NCI-H2171 (cell line): Measurements from ENCODE around the gene POTEF.
"Not testable (repeated sequence)": the region's sequence is repeated elsewhere in the genome, so short reads cannot be mapped to it uniquely, and the experiment has no call there.

Experiments
- DNase-seq: peaks from one replicate; lab custom pipeline; 2025; lab: John Stamatoyannopoulos, UW

Gene POTEF

DNA sequence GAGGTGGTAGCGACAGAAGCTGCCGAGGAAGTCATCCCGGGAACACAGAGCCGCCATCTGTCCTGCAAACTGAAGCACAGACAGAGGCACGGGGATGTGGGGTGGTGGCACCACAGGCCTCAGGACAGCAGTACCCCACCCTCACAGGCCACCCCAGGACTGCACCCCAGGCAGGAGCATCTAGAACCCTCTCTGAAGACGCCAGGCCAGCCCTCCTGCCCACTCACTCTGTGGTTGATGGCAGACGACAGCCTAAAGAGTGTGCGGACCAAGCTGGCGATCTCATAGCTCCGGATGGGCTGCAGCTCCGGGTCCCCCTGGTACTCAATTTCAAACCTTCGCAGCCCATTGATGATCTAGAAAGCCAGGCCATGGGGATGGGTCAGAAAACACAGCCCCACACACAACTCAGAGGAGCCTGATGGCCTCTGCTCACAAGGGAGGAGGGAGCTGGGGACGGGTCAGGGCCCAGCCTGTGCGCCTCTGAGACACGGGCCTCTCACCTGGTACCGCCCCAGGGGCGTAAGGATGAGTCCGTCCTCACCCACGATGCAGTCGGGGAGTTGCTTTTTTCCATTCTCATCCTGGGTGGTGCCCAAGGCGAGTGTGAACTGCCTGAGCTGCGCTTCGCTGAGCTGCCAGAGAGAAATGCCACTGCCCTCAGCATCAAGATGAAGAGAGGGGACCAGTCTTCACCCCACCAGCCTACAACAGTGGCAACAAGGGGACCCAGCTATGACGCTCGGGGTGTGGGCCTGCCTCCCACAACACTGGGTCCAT lies 24.0 kb upstream of the POTEF start:
- DNase-seq: no peak

DNA sequence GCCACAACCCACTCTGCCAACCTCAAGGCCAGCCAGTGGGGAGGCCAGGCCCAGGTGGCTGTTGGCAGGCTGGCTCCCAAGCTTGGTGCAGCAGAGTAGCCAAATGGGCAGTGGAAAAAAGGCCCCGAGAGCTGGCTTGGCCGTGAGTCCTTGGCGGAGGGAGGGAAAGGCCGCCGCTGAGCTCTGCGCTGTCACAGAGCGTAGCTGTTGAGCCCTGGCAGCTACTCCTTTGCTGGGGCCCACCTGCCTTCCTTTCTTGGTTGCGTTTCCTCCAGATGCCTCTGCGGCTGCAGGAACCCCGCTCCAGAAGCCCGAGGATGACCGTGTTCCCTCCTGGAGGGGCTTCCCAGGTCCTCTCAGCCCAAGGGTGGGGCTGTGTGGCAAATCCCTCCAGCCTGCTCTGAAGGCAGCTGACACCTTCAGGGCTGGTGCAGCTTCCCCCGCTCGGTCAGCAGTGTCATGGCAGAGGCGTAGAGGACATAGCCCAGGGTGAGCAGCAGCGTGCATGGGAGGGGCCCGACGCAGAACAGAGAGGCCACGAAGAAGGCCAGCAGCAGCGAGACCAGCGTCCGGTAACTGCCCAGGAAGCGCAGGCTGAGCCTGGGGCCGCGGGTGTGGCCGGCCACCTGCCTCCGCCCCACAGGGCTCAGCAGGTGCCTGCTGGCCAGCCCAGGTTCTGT lies 23.3 kb upstream of the POTEF start:
- not testable (repeated sequence) for DNase-seq

DNA sequence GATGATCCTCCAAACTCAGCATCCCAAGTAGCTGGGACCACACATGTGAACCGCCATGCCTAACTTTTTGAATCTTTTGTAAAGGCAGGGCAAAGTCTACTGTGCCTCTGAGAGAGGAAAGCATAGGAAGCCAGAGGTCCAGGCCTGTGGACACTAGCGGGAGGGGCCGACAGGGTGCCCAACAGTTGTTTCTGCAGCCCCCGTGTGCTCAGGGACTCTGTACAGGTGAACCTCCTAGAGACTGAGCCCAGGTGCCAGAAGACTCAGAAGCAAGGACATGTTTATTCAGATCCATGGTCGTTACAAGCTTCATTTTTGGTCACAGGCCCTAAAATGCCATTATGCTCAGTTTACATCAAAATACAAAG lies 22.1 kb upstream of the POTEF start:
- not testable (repeated sequence) for DNase-seq

DNA sequence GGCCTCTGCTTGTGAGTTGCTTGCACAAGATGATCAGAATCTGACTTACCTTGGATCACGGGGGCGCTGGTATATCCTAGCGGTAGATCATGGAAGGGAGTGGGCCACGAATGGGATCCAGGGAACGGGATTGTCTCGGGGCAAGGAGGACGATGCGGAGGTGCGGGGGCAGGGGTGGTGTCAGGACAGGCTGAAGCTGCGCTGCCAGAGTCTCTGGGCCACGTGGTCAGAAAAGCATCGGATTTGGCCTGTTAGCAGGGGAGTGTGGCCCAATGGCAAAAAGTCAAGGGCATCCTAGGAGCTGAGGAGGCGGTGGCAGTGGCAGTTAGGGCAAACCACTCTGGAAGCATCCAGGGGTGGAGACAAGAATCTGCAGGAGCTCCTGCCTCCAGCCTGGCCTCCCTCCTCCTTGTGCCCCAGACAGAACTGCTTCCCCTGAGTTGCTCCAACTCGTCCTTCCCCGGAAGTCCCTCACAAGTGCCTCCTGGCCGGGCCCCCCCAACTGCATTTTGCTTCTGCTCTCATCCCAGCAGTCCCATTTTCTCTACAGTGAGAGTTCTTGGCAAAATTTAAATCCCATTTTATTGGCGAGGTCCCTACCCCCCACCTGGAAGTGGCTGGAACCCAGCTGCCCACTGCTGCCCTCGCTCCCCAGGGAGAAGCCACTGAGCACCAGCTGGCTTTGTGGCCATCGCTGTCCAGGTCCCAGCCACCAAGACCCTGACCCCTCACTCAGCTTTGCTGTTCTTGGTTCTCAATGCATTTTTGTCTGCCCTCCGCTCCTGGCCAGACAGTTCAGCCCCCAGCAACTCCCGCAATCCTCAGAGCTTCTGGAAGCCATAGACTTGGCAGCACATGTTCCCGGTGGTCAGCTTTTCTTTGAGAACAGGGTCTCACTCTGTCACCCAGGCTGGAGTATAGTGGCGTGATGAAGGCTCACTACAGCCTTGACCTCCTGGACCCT lies 21.4 kb upstream of the POTEF start:
- no peak for DNase-seq

DNA sequence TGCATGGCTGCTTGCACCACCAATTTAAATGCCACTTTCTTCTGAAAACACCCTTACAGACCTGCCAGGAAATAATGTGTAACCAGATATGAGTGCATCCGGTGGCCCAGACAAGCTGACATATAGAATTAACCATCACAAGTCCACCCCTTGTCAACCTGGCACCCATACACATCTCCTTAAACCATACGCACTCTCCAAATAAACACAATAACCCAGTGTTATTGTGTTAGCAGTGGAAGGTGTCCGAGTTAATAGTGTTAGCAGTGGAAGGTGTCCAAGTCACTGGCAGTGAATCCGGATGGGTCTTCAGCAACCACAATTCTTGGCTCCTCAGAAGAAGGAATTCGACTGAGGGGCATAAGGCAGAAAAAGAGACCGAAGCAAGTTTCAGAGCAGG lies 19.5 kb upstream of the POTEF start:
- not testable (repeated sequence) for DNase-seq

DNA sequence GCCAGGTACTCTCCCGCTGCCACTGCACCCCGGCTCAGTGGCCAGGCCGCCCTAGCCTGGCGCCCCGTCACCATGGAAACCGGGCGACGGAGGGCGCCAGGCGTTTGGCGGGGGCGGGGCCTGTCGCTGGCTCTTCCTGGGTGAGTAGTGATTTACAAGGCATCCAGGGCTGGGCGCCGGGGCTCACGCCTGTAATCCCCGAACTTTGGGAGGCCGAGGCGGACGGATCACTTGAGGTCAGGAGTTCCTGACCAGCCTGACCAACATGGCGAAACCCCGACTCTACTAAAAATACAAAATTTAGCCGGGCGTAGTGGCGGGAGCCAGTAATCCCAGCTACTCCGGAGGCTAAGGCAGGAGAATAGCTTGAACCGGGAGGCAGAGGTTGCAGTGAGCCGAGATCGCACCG lies 16.0 kb upstream of the POTEF start, which contains the start of gene CCDC74B:
CCDC74B (minus strand) TSS at position 107 of the 409 bp plus-strand sequence. CDS start 116 bp downstream, outside the sequence.
- DNase-seq: peak; percentile 21

DNA sequence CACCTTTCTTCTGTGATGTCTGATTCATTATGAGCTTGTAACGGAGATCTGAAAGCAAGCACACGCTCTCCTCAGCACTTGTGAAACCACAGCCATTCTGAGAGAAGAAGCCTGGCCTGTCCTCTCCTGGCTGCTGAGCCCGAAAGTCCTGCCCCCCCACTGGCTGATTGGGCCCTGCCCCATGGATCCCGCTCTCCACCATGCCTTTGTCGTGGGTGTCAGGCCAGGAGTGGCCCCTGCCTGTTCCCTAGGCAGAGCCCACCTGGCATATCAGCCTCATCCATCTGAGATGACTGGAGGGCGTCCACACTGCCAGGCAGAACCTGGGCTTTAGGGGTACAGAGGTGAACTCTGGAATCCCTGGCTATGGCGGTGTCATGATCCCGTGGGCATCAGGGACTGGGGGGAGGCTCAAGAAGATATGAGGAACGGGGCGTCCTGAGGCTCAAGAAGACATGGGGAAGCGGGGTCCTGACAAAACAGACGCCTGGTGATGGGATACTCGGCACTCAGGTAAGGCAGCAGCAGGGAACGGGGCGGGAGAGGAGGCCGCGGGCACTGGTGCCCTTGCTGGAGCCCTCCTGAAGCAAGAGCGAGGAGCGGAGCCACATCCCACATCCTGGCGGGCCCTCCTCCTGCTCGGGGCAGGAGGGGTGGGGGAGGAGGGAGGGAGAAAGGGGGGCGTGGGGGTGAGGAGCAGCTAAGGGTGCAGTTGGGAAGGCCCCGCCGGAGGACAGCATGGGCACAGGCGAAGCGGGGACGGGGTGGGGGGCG lies 14.4 kb upstream of the POTEF start:
- DNase-seq: not testable (repeated sequence)

DNA sequence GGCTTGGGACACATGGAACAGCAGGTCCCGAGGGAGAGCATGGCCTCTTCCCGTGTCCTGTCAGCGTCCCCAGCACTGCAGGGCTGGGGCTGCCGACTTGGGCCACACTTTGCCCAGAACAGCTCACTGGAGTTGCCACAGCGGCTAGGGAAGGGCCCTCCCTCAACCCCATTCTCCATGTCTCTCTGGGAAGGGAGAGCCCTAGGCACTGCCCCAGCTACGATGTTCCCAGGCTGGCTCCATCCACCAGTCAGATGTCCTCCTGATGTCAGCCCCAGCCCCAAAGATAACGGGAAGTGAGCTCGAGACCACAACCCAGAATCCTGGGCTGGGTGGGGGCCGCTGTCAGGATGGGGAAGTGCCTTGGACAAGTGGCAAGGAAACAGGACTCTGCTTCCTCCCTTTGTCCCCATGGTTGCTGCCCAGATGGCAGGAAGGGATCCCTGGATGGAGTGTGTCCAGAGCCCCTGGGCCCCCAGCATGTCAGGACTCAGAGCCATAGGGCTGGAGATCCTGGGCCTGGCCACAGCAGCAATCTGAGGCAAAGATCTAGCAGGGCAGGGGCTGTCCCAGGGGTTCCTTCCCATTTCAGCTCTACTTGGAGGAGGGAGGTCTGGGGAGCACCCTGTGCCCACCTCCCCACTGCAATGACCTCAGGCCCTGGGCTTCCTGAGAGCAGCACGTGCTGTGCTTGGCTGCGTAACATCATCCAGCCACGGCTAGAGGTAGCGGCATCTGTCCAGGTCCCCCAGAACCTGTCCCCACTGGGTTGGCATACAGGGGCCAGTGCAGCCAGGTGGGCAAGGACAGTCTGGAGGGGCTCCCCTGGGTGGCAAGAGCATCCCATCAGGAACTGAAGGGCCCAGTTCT lies 13.6 kb upstream of the POTEF start:
- DNase-seq: not testable (repeated sequence)

DNA sequence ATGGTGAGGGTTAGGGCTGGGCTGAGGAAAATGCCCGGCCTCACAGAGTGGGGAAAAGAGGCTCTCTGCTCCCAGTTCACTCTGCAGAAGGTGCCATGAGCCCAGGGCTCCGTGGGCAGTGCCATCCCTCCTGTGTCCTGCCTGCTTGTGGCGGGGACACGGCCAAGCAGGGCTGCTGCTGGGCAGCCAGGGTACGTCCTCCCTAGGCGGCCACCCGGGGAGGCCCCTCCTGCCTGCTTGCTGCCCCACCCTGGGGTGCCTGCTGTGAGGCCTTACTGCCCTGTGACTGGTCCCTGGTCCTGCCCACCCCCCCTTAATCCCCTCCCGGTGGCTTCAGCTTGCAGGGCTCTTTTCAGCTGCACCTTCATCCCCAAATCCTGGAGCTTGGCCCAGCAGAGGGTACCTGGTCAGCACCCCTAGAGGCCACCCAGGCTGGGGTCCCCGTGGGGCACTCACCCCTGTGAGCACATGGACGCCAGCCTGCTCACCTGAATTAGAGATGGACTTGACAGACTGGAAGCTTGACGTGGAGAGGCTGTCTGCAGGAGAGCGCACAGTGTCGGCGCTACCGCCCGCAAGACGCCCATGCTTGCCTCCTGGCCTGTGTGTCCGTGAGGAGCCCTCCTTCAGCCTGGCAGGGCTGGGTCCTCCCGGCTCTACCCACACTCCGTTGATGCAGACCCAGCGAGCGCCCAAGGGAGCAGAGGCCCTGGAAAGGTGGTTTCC lies 12.8 kb upstream of the POTEF start:
- not testable (repeated sequence) for DNase-seq

DNA sequence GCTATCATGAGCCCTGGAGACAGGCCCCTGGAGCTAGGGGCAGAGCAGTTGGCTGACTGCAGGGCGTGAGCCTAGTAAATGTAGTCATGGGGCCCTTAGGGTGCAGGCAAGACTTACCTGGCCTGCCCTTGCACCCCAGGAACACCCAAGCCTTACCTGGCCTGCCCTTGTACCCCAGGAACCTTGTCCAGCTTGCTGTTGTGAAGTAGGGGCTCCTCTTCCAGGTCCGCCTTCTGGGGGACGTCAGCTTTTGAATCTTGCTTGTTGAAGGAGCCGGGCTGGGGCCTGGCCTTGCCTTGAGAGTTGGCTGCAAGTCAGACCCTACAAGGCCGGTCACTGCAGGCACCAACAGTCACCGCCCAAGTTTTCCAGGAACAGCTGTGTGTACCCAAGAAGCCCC lies 12.0 kb upstream of the POTEF start:
- DNase-seq: not testable (repeated sequence)

DNA sequence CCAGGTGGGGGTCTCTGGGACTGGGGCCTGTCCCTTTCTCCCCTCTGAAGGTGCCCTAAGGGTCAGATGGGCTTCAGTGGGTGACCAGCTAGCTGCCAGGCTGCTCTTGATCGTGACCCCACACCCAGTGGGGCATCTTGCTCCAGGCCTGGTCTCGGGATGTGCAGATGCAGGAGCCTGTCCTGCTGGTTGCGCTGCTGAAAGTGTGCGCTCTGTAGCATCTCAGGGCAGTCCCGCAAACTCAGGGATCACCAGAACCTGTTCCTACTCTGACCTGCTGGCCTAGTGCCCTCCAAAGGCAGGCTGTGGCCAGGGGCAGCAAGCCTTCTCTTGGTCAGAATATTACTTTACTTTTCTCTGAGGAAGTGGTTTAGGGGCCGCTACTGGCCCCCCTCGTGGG lies 11.5 kb upstream of the POTEF start:
- not testable (repeated sequence) for DNase-seq

DNA sequence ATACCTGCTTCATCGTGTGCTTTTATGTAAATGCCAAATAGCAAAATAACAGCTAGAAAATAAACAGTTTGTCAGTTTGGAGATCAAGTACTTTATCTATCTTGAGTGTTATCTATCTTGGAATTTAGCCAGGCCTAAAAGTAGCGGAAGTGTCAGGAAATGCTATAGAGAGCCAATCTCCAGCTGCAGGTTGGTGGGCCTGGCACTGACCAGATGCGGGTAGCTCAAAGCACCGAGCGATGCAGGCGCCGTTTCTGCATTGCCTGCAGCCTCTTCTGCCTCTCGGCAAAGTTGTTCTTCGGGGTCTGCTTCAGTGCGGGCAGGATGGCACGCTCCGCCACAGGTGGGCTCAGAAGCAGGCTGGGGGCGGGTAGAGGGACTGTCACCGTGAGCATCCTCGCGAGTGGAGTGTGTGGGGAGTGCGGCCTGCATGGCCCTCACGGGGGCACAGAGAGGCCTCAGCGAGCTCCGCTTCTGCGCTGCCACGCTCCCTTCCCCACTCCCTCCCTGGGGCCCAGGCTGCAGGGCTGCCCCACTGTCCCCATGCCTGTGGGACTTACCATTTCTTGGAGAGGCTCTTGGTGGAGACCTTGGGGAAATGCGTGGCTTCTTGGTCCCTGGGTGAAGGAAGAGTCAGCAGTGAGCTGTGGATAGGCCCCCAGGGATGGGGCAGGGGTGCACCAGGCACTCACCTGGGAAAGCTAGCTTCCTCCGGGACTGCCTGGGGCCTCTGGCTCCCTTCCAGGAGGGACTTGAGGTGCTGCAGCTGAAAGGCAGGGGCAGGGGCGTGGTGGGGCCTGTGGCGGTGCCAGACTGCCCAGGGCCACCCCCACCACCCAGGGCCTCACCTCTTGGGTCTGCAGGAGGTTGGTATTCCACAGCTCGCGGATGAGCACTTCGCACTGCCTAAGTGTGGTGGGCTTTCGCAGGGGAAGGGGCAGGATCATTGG lies 10.6 kb upstream of the POTEF start:
- not testable (repeated sequence) for DNase-seq

DNA sequence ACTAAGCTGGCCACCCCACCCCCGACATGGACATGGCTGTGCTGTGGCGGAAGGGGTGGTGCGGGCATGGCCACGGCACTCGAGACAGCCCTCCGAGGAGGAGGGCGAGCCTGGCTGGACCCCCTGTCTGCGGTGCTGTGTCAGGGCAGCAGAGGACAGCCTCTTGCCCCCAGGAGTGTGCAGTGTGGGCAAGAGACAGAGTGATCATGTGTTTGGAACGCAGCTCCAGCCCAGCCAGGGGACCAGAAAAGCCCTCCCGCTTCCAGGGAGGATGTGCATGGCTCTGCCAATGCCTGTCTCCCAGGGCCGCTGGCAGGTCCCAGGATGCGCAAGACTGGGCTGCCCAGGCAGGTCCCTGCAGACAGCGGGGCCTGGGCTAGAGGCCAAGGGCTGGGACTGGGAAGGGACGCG lies 9.8 kb upstream of the POTEF start:
- not testable (repeated sequence) for DNase-seq

DNA sequence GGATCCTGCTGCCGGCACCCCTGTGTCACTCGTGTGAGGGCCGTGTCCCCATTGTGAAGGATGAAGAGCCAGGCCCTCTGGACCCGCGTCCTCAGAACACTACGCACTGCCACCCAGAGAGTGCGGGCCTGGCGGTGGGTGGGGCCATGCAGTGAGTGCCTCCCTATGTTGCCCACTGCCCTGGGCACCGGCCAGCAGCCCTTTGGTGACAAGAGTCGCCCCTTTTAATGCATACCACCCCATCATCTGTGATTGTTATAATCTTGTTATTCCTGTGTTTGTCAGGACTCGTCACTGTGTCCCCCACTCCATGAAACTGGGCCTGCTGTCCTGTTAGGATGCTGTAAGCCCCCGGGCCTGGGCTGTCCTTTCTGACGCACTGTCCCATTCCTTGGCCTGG lies 9.3 kb upstream of the POTEF start:
- not testable (repeated sequence) for DNase-seq

DNA sequence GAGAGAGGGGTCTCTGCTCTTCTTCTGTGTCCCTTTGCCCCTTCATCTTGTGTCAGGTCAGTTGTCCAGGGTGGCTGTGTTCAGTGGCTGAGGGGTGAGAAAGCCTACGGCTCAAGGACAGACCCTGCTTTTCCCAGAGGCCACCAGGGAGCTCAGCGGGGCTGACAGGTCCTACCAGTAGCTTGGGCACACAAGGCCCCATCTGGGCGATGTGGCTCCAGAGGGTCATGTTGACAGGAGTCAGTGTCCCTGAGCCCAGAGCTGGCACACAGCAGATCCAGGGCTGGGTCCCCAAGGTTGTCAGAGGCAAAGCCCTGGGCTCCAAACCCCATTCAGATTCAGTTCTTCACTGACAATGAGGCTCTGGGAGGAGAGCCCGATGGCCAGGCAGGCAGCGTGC lies 8.1 kb upstream of the POTEF start:
- not testable (repeated sequence) for DNase-seq

DNA sequence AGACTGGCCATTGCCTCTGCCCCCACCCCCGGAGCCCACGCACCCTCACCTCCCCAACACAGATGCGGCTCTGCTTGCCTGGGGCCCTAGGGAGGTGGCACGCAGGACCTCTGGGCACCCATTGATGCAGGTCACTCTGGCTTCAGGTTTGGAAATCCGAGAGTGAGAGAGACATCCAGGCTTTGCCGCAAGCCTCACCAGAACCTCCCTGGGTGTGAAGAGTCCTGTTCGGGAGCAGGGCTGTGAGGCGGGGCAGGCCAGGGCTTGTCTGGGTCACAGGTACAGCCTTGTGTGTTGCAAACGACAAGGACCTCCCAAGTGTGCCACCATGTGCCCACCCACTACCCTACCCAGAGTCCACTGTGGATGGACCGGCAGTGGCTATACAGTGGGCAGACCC lies 7.5 kb upstream of the POTEF start:
- not testable (repeated sequence) for DNase-seq

DNA sequence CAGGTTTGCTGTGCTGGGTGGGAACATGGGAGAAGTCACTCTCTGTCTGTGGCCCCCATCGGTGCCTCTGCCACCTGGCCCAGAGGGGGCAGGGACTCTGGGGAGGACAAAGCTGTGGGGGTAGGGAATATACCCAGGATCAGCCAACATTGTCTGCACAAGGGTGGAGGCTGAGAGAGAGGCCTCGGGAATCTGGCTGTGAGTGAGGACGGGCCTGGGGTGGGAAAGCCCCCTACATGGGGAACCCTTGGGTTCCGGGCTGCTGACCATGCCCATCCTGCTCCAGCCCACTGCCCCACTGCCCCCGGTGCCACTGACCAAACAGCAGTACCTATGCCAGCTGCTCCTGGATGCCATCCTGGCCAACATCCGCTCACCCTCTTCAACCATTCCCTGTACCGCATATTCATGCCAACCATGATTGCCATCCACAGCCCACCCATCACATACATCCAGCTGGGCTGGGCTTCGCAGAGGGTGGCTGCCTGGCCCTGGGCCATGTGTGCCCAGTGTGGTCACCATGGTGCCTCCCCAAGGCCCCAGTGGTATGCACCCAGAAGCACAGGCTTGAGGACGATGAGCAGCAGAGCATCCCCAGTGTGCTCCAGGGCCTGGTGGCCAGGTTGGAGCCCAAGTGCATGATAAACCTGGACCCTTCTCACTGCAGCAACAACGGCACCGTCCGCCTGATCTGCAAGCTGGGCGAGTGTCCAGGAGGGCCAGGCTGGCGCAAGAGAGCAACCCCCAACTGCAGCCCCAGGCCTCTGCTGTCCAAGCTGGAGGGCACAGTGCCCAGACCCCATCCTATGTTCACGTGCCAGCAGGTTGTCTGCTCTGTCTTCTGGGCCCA lies 6.9 kb upstream of the POTEF start:
- DNase-seq: no peak

DNA sequence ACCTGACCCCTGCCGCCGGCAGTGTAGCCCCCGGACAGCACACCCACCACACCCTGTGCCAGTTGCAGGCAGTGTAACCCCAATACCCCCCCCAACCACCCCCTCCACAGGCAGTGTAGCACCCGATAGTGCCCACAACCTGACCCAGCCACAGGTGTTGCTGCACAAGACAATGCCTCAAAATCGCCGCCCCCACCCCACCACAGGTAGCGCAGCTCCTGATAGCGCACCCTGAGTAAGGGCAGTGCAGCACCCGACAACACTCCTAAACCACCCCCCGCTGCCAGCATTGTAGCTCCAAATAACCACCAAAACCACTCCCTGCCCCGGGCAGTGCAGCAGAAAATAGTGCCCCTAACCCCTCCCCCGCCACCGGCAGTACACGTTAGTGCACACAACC lies 558 bp downstream of the POTEF start:
- not testable (repeated sequence) for DNase-seq
